Activated T-helper 17 cell treated with anti-CD3 and anti-CD28 coated beads, Interleukin-2, amount 50 U/mL, for 72 hours (primary cell): ENCODE data around the gene LTB4R. TPM values are rescaled to one million over a fixed set of nuclear protein-coding genes. Genes with fewer than 3 reads are reported as not detected.
A peak's percentile ranks its signal among the peaks of the same experiment; 100 is the strongest.

Experiments used
- ATAC-seq: fragments of 150-1000 bp; cut with Tn5 transposase; replicated peaks from 2 replicates; pipeline ENCODE4 v1.10.0; 2021; ENCODE audit warnings: mild to moderate bottlenecking, moderate library complexity
- H3K27ac Mint-ChIP-seq: one replicate; pipeline ENCODE4 v1.8.0; 2022; ENCODE audit warnings: mixed read lengths
- H3K27me3 Mint-ChIP-seq: one replicate; pipeline ENCODE4 v1.8.0; 2022; ENCODE audit warnings: mixed read lengths
- H3K36me3 Mint-ChIP-seq: one replicate; pipeline ENCODE4 v1.8.0; 2022; ENCODE audit warnings: low read depth, mild to moderate bottlenecking, mixed read lengths
- H3K4me1 Mint-ChIP-seq: one replicate; pipeline ENCODE4 v1.8.0; 2022; ENCODE audit warnings: mixed read lengths
- H3K4me3 Mint-ChIP-seq: one replicate; pipeline ENCODE4 v1.8.0; 2022; ENCODE audit warnings: mild to moderate bottlenecking, mixed read lengths
- H3K9me3 Mint-ChIP-seq: one replicate; pipeline ENCODE4 v1.8.0; 2022; ENCODE audit warnings: mixed read lengths
- total RNA-seq, 2 donors: library from RNA; stranded (reverse); gene quantifications; one replicate each; pipeline ENCODE4 v1.2.3, GENCODE V29; 2022

Gene LTB4R
- 10 to 100 TPM; 11.6 to 21.4 TPM for total RNA-seq

- Mint-ChIP-seq H3K9me3 (no peaks in the 10 kb centered on the region), H3K36me3 (peaks cover 36% of the 10 kb centered on the region), H3K27me3 (no peaks in the 10 kb centered on the region), H3K27ac (peak within 1 kb of the TSS; percentile 86), H3K4me1 (peaks cover 52% of the 10 kb centered on the region), H3K4me3 (peak within 1 kb of the TSS; percentile 87)
- ATAC-seq = peak; percentile 81
Measured at GRCh38 chr14:24310646-24311604, at the start of gene LTB4R. Gene LTB4R, plus strand, starts transcription at chr14:24311502. Its CDS starts 4,150 bp downstream, at chr14:24315652.

GRCh38 chr14:24261969-24262327, 49.4 kb upstream of the LTB4R start:
- no peak for ATAC-seq
- H3K36me3 Mint-ChIP-seq = peaks cover 21% of the 10 kb centered on the region
- H3K27ac Mint-ChIP-seq = no peak overlapping the region
- H3K27me3 Mint-ChIP-seq = no peaks in the 10 kb centered on the region
- H3K9me3 Mint-ChIP-seq = no peaks in the 10 kb centered on the region
- no peak overlapping the region for H3K4me3 Mint-ChIP-seq
- H3K4me1 Mint-ChIP-seq = no peaks in the 10 kb centered on the region

GRCh38 chr14:24262821-24263733, 48.2 kb upstream of the LTB4R start, which contains the start of gene TGM1:
Gene TGM1, minus strand, starts transcription at chr14:24263177. Its CDS starts 825 bp downstream, at chr14:24262352.
- Mint-ChIP-seq H3K36me3 (peaks cover 28% of the 10 kb centered on the region), H3K27me3 (no peaks in the 10 kb centered on the region), H3K4me3 (no peak within 1 kb of the TSS), H3K4me1 (peaks cover 4% of the 10 kb centered on the region), H3K27ac (no peak within 1 kb of the TSS), H3K9me3 (no peaks in the 10 kb centered on the region)
- ATAC-seq = no peak

GRCh38 chr14:24263848-24264247, 47.5 kb upstream of the LTB4R start:
- ATAC-seq = no peak
- no peak overlapping the region for H3K27ac Mint-ChIP-seq
- no peaks in the 10 kb centered on the region for H3K27me3 Mint-ChIP-seq
- peaks cover 28% of the 10 kb centered on the region for H3K36me3 Mint-ChIP-seq
- H3K9me3 Mint-ChIP-seq = no peaks in the 10 kb centered on the region
- H3K4me1 Mint-ChIP-seq = peaks cover 4% of the 10 kb centered on the region
- H3K4me3 Mint-ChIP-seq = no peak overlapping the region

- no peak overlapping the region for H3K4me3 Mint-ChIP-seq
- H3K27me3 Mint-ChIP-seq = no peaks in the 10 kb centered on the region
- no peak overlapping the region for H3K27ac Mint-ChIP-seq
- no peaks in the 10 kb centered on the region for H3K9me3 Mint-ChIP-seq
- H3K36me3 Mint-ChIP-seq = peaks cover 30% of the 10 kb centered on the region
- peaks cover 4% of the 10 kb centered on the region for H3K4me1 Mint-ChIP-seq
- ATAC-seq = no peak
Measured at GRCh38 chr14:24264298-24264697, 47.0 kb upstream of the LTB4R start.

- Mint-ChIP-seq H3K4me3 (no peak overlapping the region), H3K27ac (peak overlapping the region; percentile 31), H3K4me1 (peaks cover 5% of the 10 kb centered on the region), H3K36me3 (peaks cover 30% of the 10 kb centered on the region), H3K27me3 (no peaks in the 10 kb centered on the region), H3K9me3 (no peaks in the 10 kb centered on the region)
- ATAC-seq = no peak
Measured at GRCh38 chr14:24266344-24267244, 44.7 kb upstream of the LTB4R start.

- Mint-ChIP-seq H3K4me1 (peaks cover 14% of the 10 kb centered on the region), H3K9me3 (no peaks in the 10 kb centered on the region), H3K4me3 (no peak overlapping the region), H3K27ac (peak overlapping the region; percentile 31), H3K36me3 (peaks cover 30% of the 10 kb centered on the region), H3K27me3 (no peaks in the 10 kb centered on the region)
- ATAC-seq = no peak
Measured at GRCh38 chr14:24267516-24267915, 43.8 kb upstream of the LTB4R start.

- H3K4me3 Mint-ChIP-seq = no peak overlapping the region
- H3K9me3 Mint-ChIP-seq = no peaks in the 10 kb centered on the region
Measured at GRCh38 chr14:24268225-24268624, 43.1 kb upstream of the LTB4R start.

GRCh38 chr14:24269368-24269767, 41.9 kb upstream of the LTB4R start:
- H3K27me3 Mint-ChIP-seq = no peaks in the 10 kb centered on the region
- no peak for ATAC-seq
- H3K4me1 Mint-ChIP-seq = peaks cover 27% of the 10 kb centered on the region
- H3K36me3 Mint-ChIP-seq = peaks cover 30% of the 10 kb centered on the region
- H3K27ac Mint-ChIP-seq = no peak overlapping the region
- H3K4me3 Mint-ChIP-seq = no peak overlapping the region
- no peaks in the 10 kb centered on the region for H3K9me3 Mint-ChIP-seq

More at GRCh38 chr14:24268225-24268624, 43.1 kb upstream of the LTB4R start:
- Mint-ChIP-seq H3K27me3 (no peaks in the 10 kb centered on the region), H3K27ac (no peak overlapping the region), H3K36me3 (peaks cover 30% of the 10 kb centered on the region), H3K4me1 (peaks cover 16% of the 10 kb centered on the region)
- ATAC-seq = no peak

- no peak for ATAC-seq
- peaks cover 30% of the 10 kb centered on the region for H3K36me3 Mint-ChIP-seq
- peak overlapping the region; percentile 97 for H3K4me3 Mint-ChIP-seq
- H3K27ac Mint-ChIP-seq = no peak overlapping the region
- H3K27me3 Mint-ChIP-seq = no peaks in the 10 kb centered on the region
- peaks cover 29% of the 10 kb centered on the region for H3K4me1 Mint-ChIP-seq
- no peaks in the 10 kb centered on the region for H3K9me3 Mint-ChIP-seq
Measured at GRCh38 chr14:24269910-24270536, 41.3 kb upstream of the LTB4R start.

- peaks cover 34% of the 10 kb centered on the region for H3K4me1 Mint-ChIP-seq
- peak overlapping the region; percentile 95 for H3K27ac Mint-ChIP-seq
- ATAC-seq = no peak
- H3K27me3 Mint-ChIP-seq = no peaks in the 10 kb centered on the region
- peaks cover 27% of the 10 kb centered on the region for H3K36me3 Mint-ChIP-seq
- H3K9me3 Mint-ChIP-seq = no peaks in the 10 kb centered on the region
- peak overlapping the region; percentile 97 for H3K4me3 Mint-ChIP-seq
Measured at GRCh38 chr14:24270537-24271133, 40.7 kb upstream of the LTB4R start.

GRCh38 chr14:24271134-24271833, 40.0 kb upstream of the LTB4R start, which contains the start of gene RABGGTA:
Gene RABGGTA, minus strand, starts transcription at chr14:24271597. Its CDS starts 482 bp downstream, at chr14:24271115.
- ATAC-seq = peak; percentile 85
- Mint-ChIP-seq H3K4me1 (peaks cover 34% of the 10 kb centered on the region), H3K4me3 (peak within 1 kb of the TSS; percentile 97), H3K27me3 (no peaks in the 10 kb centered on the region), H3K27ac (peak within 1 kb of the TSS; percentile 95), H3K9me3 (no peaks in the 10 kb centered on the region), H3K36me3 (peaks cover 20% of the 10 kb centered on the region)
